ENCODE results near the gene HINT3. TPM values are rescaled to one million over a fixed set of nuclear protein-coding genes. Genes with fewer than 3 reads are reported as not detected.
A peak's percentile ranks its signal among the peaks of the same experiment; 100 is the strongest.

Gene HINT3
- polyA plus RNA-seq, 1 donor (not counting 4 experiments of a cell fraction or from before 2014, with no cell fraction given) = 3.9 TPM

DNA sequence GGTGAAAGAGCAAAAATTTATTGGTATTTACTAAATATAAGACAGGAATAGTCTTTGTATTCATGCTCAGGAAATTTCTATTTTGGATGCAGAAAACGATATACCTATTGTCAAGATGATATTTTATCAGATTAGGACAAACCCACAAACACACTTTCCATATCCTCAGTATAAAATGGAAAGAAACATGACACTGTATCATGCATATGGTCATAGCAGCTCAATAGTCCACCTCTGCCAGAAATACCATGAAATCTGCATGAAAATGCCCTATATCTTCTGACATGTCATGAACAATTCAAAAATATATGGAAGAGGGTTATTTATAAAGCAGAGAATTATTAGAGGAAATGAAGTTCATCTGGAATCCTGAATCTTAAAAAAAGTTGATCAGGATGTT lies 11.7 kb upstream of the HINT3 start:
- Histone ChIP-seq H3K79me2 (ENCODE audit: control insufficient read depth, insufficient read depth, low read length) (no peaks in the 10 kb centered on the region), H3K36me3 (ENCODE audit: control insufficient read depth in 2 of 2, extremely low read depth in 1 of 2, insufficient read depth in 2 of 2, low read length in 2 of 2) (no peaks in the 10 kb centered on the region), H3K27me3 (ENCODE audit: control insufficient read depth, extremely low read depth, insufficient read depth, low read length) (no peaks in the 10 kb centered on the region), H3K9ac (ENCODE audit: control insufficient read depth, extremely low read depth, insufficient read depth, low read length) (no peak overlapping the region), H3K27ac (ENCODE audit: control insufficient read depth, insufficient read depth, low read length) (peak overlapping the region; percentile 97), H2AFZ (ENCODE audit: control insufficient read depth, low read length) (no peak overlapping the region), H4K20me1 (ENCODE audit: control insufficient read depth, extremely low read depth, insufficient read depth, low read length) (no peaks in the 10 kb centered on the region), H3K4me3 (ENCODE audit: control insufficient read depth in 2 of 3, extremely low read depth in 1 of 3, insufficient read depth in 2 of 3, low read depth in 1 of 3, low read length in 3 of 3) (no peak overlapping the region), H3K9me1 (ENCODE audit: control insufficient read depth, extremely low read depth, insufficient read depth, low read length) (no peaks in the 10 kb centered on the region), H3K4me1 (ENCODE audit: control insufficient read depth, extremely low read depth, insufficient read depth, low read length) (peaks cover 87% of the 10 kb centered on the region), H3K4me2 (ENCODE audit: control insufficient read depth, extremely low read depth, insufficient read depth, low read depth, low read length) (peak overlapping the region; percentile 52), H3K9me3 (ENCODE audit: control insufficient read depth, low read depth, low read length) (no peaks in the 10 kb centered on the region)
- DNase-seq (ENCODE audit: low read depth, low spot score) = no peak
- dilution Hi-C loops (cut with MboI; ENCODE audit: extremely low pct_ligation_motif_present, low sequenced_read_pairs) = no loop called here
- FAIRE-seq = no peak
- TF ChIP-seq CTCF (optimal IDR thresholded peaks at IDR 0.05 in 1 of 3, IDR thresholded peaks at IDR 0.05 in 1 of 3, conservative IDR thresholded peaks at IDR 0.05 in 1 of 3; ENCODE audit: extremely low read depth in 1 of 3, insufficient read depth in 2 of 3, low read length in 3 of 3) = no peak
- TF ChIP-seq EZH2 (IDR thresholded peaks at IDR 0.05; ENCODE audit: low read length) = no peak

- Histone ChIP-seq H3K27me3 (ENCODE audit: control insufficient read depth, extremely low read depth, insufficient read depth, low read length) (no peaks in the 10 kb centered on the region), H4K20me1 (ENCODE audit: control insufficient read depth, extremely low read depth, insufficient read depth, low read length) (no peaks in the 10 kb centered on the region), H3K4me3 (ENCODE audit: control insufficient read depth in 2 of 3, extremely low read depth in 1 of 3, insufficient read depth in 2 of 3, low read depth in 1 of 3, low read length in 3 of 3) (no peak overlapping the region), H3K79me2 (ENCODE audit: control insufficient read depth, insufficient read depth, low read length) (no peaks in the 10 kb centered on the region), H3K27ac (ENCODE audit: control insufficient read depth, insufficient read depth, low read length) (peak overlapping the region; percentile 97), H3K9me3 (ENCODE audit: control insufficient read depth, low read depth, low read length) (no peaks in the 10 kb centered on the region), H3K36me3 (ENCODE audit: control insufficient read depth in 2 of 2, extremely low read depth in 1 of 2, insufficient read depth in 2 of 2, low read length in 2 of 2) (no peaks in the 10 kb centered on the region), H2AFZ (ENCODE audit: control insufficient read depth, low read length) (peak overlapping the region; percentile 28), H3K9me1 (ENCODE audit: control insufficient read depth, extremely low read depth, insufficient read depth, low read length) (no peaks in the 10 kb centered on the region), H3K4me2 (ENCODE audit: control insufficient read depth, extremely low read depth, insufficient read depth, low read depth, low read length) (peak overlapping the region; percentile 55), H3K9ac (ENCODE audit: control insufficient read depth, extremely low read depth, insufficient read depth, low read length) (peak overlapping the region; percentile 60), H3K4me1 (ENCODE audit: control insufficient read depth, extremely low read depth, insufficient read depth, low read length) (peaks cover 87% of the 10 kb centered on the region)
- TF ChIP-seq CTCF (optimal IDR thresholded peaks at IDR 0.05 in 1 of 3, IDR thresholded peaks at IDR 0.05 in 1 of 3, conservative IDR thresholded peaks at IDR 0.05 in 1 of 3; ENCODE audit: extremely low read depth in 1 of 3, insufficient read depth in 2 of 3, low read length in 3 of 3) (no peak), EZH2 (IDR thresholded peaks at IDR 0.05; ENCODE audit: low read length) (no peak)
- DNase-seq (ENCODE audit: low read depth, low spot score) = no peak
- FAIRE-seq = peak; percentile 43
- dilution Hi-C loops (cut with MboI; ENCODE audit: extremely low pct_ligation_motif_present, low sequenced_read_pairs) = no loop called here
Observed at GRCh38 chr6:125945378-125946141, 11.0 kb upstream of the HINT3 start.

Measured in keratinocyte (primary cell).